HCT116 (cell line): ENCODE results near the gene RBP7. TPM values are rescaled to one million over a fixed set of nuclear protein-coding genes. Genes with fewer than 3 reads are reported as not detected.

Experiments
- ATAC-seq: fragments of 200-7000 bp; cut with Tn5 transposase; 2 replicates; pipeline ENCODE4 v1.9.1; 2020; ENCODE audit warnings: mild to moderate bottlenecking, moderate library complexity
- BruUV-seq: library from RNA; stranded (reverse); fragments of 400-500 nt; replicated peaks from 2 replicates; lab custom pipeline; 2021; lab: Mats Ljungman, UMichigan
- CTCF ChIA-PET: fragments of 300-600 bp; sonication (Branson Sonifier 250); formaldehyde crosslinking; loops from one replicate; lab custom pipeline; 2021; ENCODE audit warnings: antibody characterized with exemption; lab: Charles Lee
- POLR2A ChIA-PET: fragments of 300-600, 350-600 bp; sonication (Branson Sonifier 250); formaldehyde crosslinking; loops from one replicate; lab custom pipeline; 2021; ENCODE audit warnings: antibody characterized with exemption; lab: Charles Lee
- RAD21 ChIA-PET, 2 experiments: fragments of 300-600 bp; sonication (Branson Sonifier 250); formaldehyde crosslinking; loops; one replicate each; lab custom pipeline; 2023; ENCODE audit warnings: low total read pairs in 2 of 2; ENCODE audit not compliant: uncharacterized antibody in 2 of 2, unreplicated experiment in 2 of 2, low non-redundant PET in 1 of 2; lab: Charles Lee
- DNase-seq: peaks from one replicate; pipeline ENCODE4 v3.0.0-alpha.2; 2010; ENCODE audit warnings: low read depth, low spot score
- H2AFZ ChIP-seq: fragments of 200-600 bp; shearing (Covaris generic), sonication (generic); 2 replicates; pipeline ENCODE4 v1.6.1; 2017; ENCODE audit warnings: low read depth, mixed run types, mixed read lengths, antibody characterized with exemption, low read length; ENCODE audit not compliant: poor library complexity, severe bottlenecking
- H3K27ac ChIP-seq: 2 replicates; pipeline ENCODE4 v1.5.1; 2012; ENCODE audit warnings: low read depth, low read length
- H3K27me3 ChIP-seq: fragments of 200-600 bp; sonication (generic); 2 replicates; pipeline ENCODE4 v1.6.1; 2016; ENCODE audit warnings: mixed run types, low read length, mixed read lengths; ENCODE audit not compliant: insufficient read depth
- H3K36me3 ChIP-seq, 2 experiments: fragments of 200-500 bp in 1 of 2; fragments of 200-600 bp in 1 of 2; sonication (Bioruptor generic) in 1 of 2; sonication (generic) in 1 of 2; 2 replicates each; pipeline versions ENCODE4 v1.5.1 to v1.6.1; 2014 to 2016; ENCODE audit warnings: low read length in 2 of 2, inconsistent platforms in 1 of 2, mixed read lengths in 1 of 2, mixed run types in 1 of 2; ENCODE audit not compliant: insufficient read depth in 2 of 2, control insufficient read depth in 1 of 2
- H3K4me1 ChIP-seq, 2 experiments: fragments of 200-600 bp in 1 of 2; sonication (generic) in 1 of 2; 2 replicates each; pipeline versions ENCODE4 v1.5.1 to v1.6.1; 2012 to 2017; ENCODE audit warnings: low read length in 2 of 2, inconsistent platforms in 1 of 2, mild to moderate bottlenecking in 1 of 2, mixed read lengths in 1 of 2, mixed run types in 1 of 2, moderate library complexity in 1 of 2; ENCODE audit not compliant: insufficient read depth in 2 of 2, control insufficient read depth in 1 of 2
- H3K4me2 ChIP-seq: fragments of 200-600 bp; sonication (generic); 2 replicates; pipeline ENCODE4 v1.6.1; 2017; ENCODE audit warnings: mixed run types, low read length, mixed read lengths
- H3K4me3 ChIP-seq, 2 experiments: fragments of 200-600 bp in 1 of 2; sonication (generic) in 1 of 2; replicated peaks in 1 of 2; 2 replicates each; pipeline ENCODE4 v1.5.1; 2011 to 2016; ENCODE audit warnings: low read length in 2 of 2, control low read depth in 1 of 2, low read depth in 1 of 2, mild to moderate bottlenecking in 1 of 2, mixed read lengths in 1 of 2, mixed run types in 1 of 2
- H3K79me2 ChIP-seq: fragments of 200-600 bp; sonication (generic); 2 replicates; pipeline ENCODE4 v1.6.1; 2017; ENCODE audit warnings: mild to moderate bottlenecking, mixed run types, low read length, moderate library complexity, mixed read lengths; ENCODE audit not compliant: insufficient read depth
- H3K9ac ChIP-seq: fragments of 200-600 bp; sonication (generic); 2 replicates; pipeline ENCODE4 v1.6.1; 2016; ENCODE audit warnings: low read length, mixed read lengths
- H3K9me2 ChIP-seq: fragments of 200-600 bp; sonication (generic), shearing (Covaris generic); 2 replicates; pipeline ENCODE4 v1.6.1; 2017; ENCODE audit warnings: mixed run types, mild to moderate bottlenecking, moderate library complexity; ENCODE audit not compliant: insufficient read depth
- H3K9me3 ChIP-seq, 2 experiments: fragments of 200-500 bp in 1 of 2; fragments of 200-600 bp in 1 of 2; sonication (Bioruptor generic) in 1 of 2; sonication (generic) in 1 of 2; 2 replicates each; pipeline ENCODE4 v1.6.1; 2014 to 2017; ENCODE audit warnings: low read length in 2 of 2, mixed read lengths in 2 of 2, inconsistent platforms in 1 of 2, low read depth in 1 of 2, mild to moderate bottlenecking in 1 of 2, mixed run types in 1 of 2, moderate library complexity in 1 of 2; ENCODE audit not compliant: control insufficient read depth in 1 of 2, insufficient read depth in 1 of 2
- H4K20me1 ChIP-seq: fragments of 200-600 bp; sonication (generic), shearing (Covaris generic); 2 replicates; pipeline ENCODE4 v1.6.1; 2017; ENCODE audit warnings: mixed run types, mild to moderate bottlenecking, moderate library complexity; ENCODE audit not compliant: insufficient read depth
- ATF3 ChIP-seq: IDR thresholded peaks from 2 replicates; pipeline ENCODE4 v1.6.1; 2012
- CBX3 ChIP-seq: IDR thresholded peaks from 2 replicates; pipeline ENCODE4 v1.6.1; 2012; ENCODE audit warnings: low read depth
- CEBPB ChIP-seq: IDR thresholded peaks from 2 replicates; pipeline ENCODE4 v1.6.1; 2012; ENCODE audit warnings: low read depth
- EGR1 ChIP-seq: IDR thresholded peaks from 2 replicates; pipeline ENCODE4 v1.6.1; 2012; ENCODE audit warnings: low read depth
- ELF1 ChIP-seq: IDR thresholded peaks from 2 replicates; pipeline ENCODE4 v1.6.1; 2012; ENCODE audit warnings: low read depth, borderline replicate concordance
- EZH2 ChIP-seq: fragments of 200-600 bp; sonication (generic); IDR thresholded peaks from 2 replicates; pipeline ENCODE4 v1.6.1; 2017; ENCODE audit warnings: antibody characterized with exemption, mixed run types
- EZH2phosphoT487 ChIP-seq: fragments of 200-600 bp; IDR thresholded peaks from 2 replicates; pipeline ENCODE4 v1.6.1; 2018; ENCODE audit warnings: antibody characterized with exemption, borderline replicate concordance
- FOSL1 ChIP-seq: IDR thresholded peaks from 2 replicates; pipeline ENCODE4 v1.6.1; 2012; ENCODE audit warnings: low read depth
- JUND ChIP-seq: IDR thresholded peaks from 2 replicates; pipeline ENCODE4 v1.6.1; 2012
- POLR2A ChIP-seq: IDR thresholded peaks from 2 replicates; pipeline ENCODE4 v1.7.0; 2011; ENCODE audit warnings: borderline replicate concordance; ENCODE audit not compliant: insufficient read depth, insufficient read length; ENCODE audit errors: extremely low read depth
- REST ChIP-seq: IDR thresholded peaks from 2 replicates; pipeline ENCODE4 v1.6.1; 2012; ENCODE audit warnings: low read depth
- SP1 ChIP-seq: IDR thresholded peaks from 2 replicates; pipeline ENCODE4 v1.6.1; 2012; ENCODE audit warnings: low read depth
- SRF ChIP-seq: IDR thresholded peaks from 2 replicates; pipeline ENCODE4 v1.6.1; 2012; ENCODE audit warnings: low read depth
- TCF7L2 ChIP-seq: IDR thresholded peaks from 2 replicates; pipeline ENCODE4 v1.7.0; 2011; ENCODE audit warnings: borderline replicate concordance, inconsistent platforms; ENCODE audit not compliant: insufficient read depth, insufficient read length; ENCODE audit errors: extremely low read depth
- YY1 ChIP-seq: IDR thresholded peaks from 2 replicates; pipeline ENCODE4 v1.6.1; 2011; ENCODE audit warnings: low read length, low read depth, moderate library complexity, mild to moderate bottlenecking; ENCODE audit not compliant: insufficient replicate concordance; ENCODE audit errors: extremely low read depth
- ZFX ChIP-seq: fragments of 450-650 bp; IDR thresholded peaks from 2 replicates; pipeline ENCODE4 v1.6.1; 2017
- ZNF274 ChIP-seq: fragments of 200-500 bp; sonication (Bioruptor generic); IDR thresholded peaks from 2 replicates; pipeline ENCODE4 v1.6.1; 2014; ENCODE audit warnings: mild to moderate bottlenecking, low read depth, low read length, inconsistent platforms
- intact Hi-C: fragments of 100-400 bp; cut with micrococcal nuclease; formaldehyde crosslinking; loops from 2 replicates; pipeline ENCODE4 v1.10.0; 2022
- total RNA-seq: library from RNA; stranded (reverse); gene quantifications from one replicate; pipeline ENCODE4 v1.2.1, GENCODE V29; 2021; ENCODE audit not compliant: unreplicated experiment
- TF ChIP-seq, protein P1 (sequence below): IDR thresholded peaks from 2 replicates; pipeline ENCODE4 v1.6.1; 2011; ENCODE audit warnings: mild to moderate bottlenecking, low read length, moderate library complexity; ENCODE audit not compliant: insufficient replicate concordance; ENCODE audit errors: extremely low read depth
- TF ChIP-seq, protein P2 (sequence below): IDR thresholded peaks from 2 replicates; pipeline ENCODE4 v1.6.1; 2012

RBP7 gene
- total RNA-seq, 1 experiment from 2014 or later = 45.6 TPM

DNA sequence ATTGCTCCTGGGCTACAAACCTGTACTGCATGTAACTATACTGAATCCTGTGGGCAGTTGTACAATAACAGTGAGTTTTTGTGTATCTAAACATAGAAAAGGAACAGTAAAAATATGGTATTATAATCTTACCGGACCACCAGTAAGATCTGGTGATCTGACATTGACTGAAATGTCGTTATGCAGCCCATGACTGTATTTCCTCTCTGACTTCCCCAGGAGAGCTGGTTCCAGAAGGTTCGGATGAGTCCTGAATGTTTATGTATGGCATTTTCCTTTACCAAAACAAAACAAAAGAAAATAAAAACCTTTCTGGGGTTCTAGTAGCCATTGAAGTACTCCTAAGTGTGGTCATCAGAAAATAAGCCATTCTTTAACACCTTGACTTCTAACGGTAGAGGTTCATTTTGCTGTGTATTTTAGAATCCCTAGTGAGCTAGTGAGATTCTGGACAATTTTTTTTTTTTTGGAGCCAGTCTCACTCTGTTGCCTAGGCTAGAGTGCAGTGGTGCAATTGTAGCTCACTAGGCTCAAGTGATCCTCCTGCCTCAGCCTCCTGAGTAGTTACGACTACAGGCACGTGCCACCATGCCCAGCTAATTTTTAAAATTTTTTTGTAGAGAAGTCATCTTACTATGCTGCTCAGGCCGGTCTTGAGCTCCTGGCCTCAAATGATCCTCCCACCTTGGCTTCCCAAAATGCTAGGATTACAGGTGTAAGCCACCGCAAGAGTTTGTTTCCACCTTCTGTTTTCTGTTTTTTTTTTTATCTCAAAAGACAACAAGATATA, 63.5 kb downstream of the RBP7 start:
- H4K20me1 ChIP-seq = 0 out of 2 replicates have a peak, but pooled peaks cover 5% of the 10 kb centered on the region
- RAD21 ChIA-PET = no interaction called here
- ATAC-seq = no peak
- no peaks in the 10 kb centered on the region for H3K9me2 ChIP-seq
- no peak for DNase-seq
- CTCF ChIA-PET = no interaction called here
- TF ChIP-seq, protein P1, sequence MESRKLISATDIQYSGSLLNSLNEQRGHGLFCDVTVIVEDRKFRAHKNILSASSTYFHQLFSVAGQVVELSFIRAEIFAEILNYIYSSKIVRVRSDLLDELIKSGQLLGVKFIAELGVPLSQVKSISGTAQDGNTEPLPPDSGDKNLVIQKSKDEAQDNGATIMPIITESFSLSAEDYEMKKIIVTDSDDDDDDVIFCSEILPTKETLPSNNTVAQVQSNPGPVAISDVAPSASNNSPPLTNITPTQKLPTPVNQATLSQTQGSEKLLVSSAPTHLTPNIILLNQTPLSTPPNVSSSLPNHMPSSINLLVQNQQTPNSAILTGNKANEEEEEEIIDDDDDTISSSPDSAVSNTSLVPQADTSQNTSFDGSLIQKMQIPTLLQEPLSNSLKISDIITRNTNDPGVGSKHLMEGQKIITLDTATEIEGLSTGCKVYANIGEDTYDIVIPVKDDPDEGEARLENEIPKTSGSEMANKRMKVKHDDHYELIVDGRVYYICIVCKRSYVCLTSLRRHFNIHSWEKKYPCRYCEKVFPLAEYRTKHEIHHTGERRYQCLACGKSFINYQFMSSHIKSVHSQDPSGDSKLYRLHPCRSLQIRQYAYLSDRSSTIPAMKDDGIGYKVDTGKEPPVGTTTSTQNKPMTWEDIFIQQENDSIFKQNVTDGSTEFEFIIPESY = no peak
- TF ChIP-seq EZH2 (no peak), YY1 (no peak), ATF3 (no peak), REST (no peak), EGR1 (no peak), TCF7L2 (no peak), POLR2A (no peak), ELF1 (no peak), CBX3 (no peak), ZNF274 (no peak), CEBPB (no peak), SRF (no peak), SP1 (no peak), JUND (no peak), EZH2phosphoT487 (no peak), FOSL1 (no peak), ZFX (no peak)
- TF ChIP-seq, protein P2, sequence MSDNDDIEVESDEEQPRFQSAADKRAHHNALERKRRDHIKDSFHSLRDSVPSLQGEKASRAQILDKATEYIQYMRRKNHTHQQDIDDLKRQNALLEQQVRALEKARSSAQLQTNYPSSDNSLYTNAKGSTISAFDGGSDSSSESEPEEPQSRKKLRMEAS = no peak
- no peak overlapping the region for H2AFZ ChIP-seq
- no peak overlapping the region for H3K4me3 ChIP-seq
- H3K27me3 ChIP-seq = no peaks in the 10 kb centered on the region
- no TSS peak for BruUV-seq
- no peaks in the 10 kb centered on the region for H3K36me3 ChIP-seq
- no peak overlapping the region for H3K27ac ChIP-seq
- no peaks in the 10 kb centered on the region for H3K9me3 ChIP-seq
- H3K4me1 ChIP-seq = peaks cover 0 to 6% of the 10 kb centered on the region in 2 experiments; a peak in 2 of 4 replicates
- no peak overlapping the region for H3K9ac ChIP-seq
- POLR2A ChIA-PET = interaction anchor here (0.7 to 0.9 kb wide), 2 partner anchors 13 to 14 kb away, joined by 3 to 4 read pairs; no protein-coding TSS in a partner anchor
- intact Hi-C loops = no loop called here
- H3K4me2 ChIP-seq = no peak overlapping the region
- peaks cover 62% of the 10 kb centered on the region for H3K79me2 ChIP-seq
